KMS-11 (cell line): ENCODE results near the gene CALHM1.
"Not testable (repeated sequence)": the region's sequence is repeated elsewhere in the genome, so short reads cannot be mapped to it uniquely, and the experiment has no call there.

Source experiments
- H2AFZ ChIP-seq: fragments of 200-600 bp; sonication (generic); 2 replicates; pipeline ENCODE4 v1.6.1; 2016; ENCODE audit warnings: antibody characterized with exemption, mixed run types, low read depth
- H3K27ac ChIP-seq: fragments of 200-600 bp; sonication (generic); 2 replicates; pipeline ENCODE4 v1.6.1; 2016; ENCODE audit warnings: mild to moderate bottlenecking, mixed run types
- H3K27me3 ChIP-seq: fragments of 200-600 bp; sonication (generic); 2 replicates; pipeline ENCODE4 v1.6.1; 2017; ENCODE audit warnings: mild to moderate bottlenecking, low read depth, mixed run types, moderate library complexity; ENCODE audit not compliant: insufficient read depth
- H3K36me3 ChIP-seq: fragments of 200-600 bp; sonication (generic); 2 replicates; pipeline ENCODE4 v1.6.1; 2017; ENCODE audit warnings: mild to moderate bottlenecking, mixed run types; ENCODE audit not compliant: insufficient read depth
- H3K4me1 ChIP-seq: fragments of 200-600 bp; sonication (generic); 2 replicates; pipeline ENCODE4 v1.6.1; 2016; ENCODE audit warnings: mild to moderate bottlenecking, low read depth, mixed run types; ENCODE audit not compliant: poor library complexity, severe bottlenecking
- H3K4me2 ChIP-seq: fragments of 200-600 bp; sonication (generic); 2 replicates; pipeline ENCODE4 v1.7.0; 2016; ENCODE audit warnings: mild to moderate bottlenecking, mixed run types
- H3K4me3 ChIP-seq: fragments of 200-600 bp; sonication (generic); IDR thresholded peaks from 2 replicates; pipeline ENCODE4 v1.6.1; 2017; ENCODE audit warnings: low read depth, low read length, mixed read lengths; ENCODE audit not compliant: insufficient read depth
- H3K79me2 ChIP-seq: fragments of 200-600 bp; sonication (generic); 2 replicates; pipeline ENCODE4 v1.6.1; 2016; ENCODE audit warnings: low read depth, mixed run types; ENCODE audit not compliant: insufficient read depth
- H3K9ac ChIP-seq: fragments of 200-600 bp; sonication (generic); 2 replicates; pipeline ENCODE4 v1.6.1; 2016; ENCODE audit warnings: mild to moderate bottlenecking, mixed run types
- H4K20me1 ChIP-seq: fragments of 200-600 bp; sonication (generic); 2 replicates; pipeline ENCODE4 v1.6.1; 2016; ENCODE audit warnings: mild to moderate bottlenecking, mixed run types; ENCODE audit not compliant: insufficient read depth
- CTCF ChIP-seq: fragments of 200-600 bp; sonication (generic); conservative IDR thresholded peaks from 2 replicates; pipeline ENCODE4 v1.6.1; 2017; ENCODE audit warnings: low read depth, mild to moderate bottlenecking, antibody characterized with exemption, low read length, moderate library complexity, mixed read lengths

CALHM1 gene

DNA sequence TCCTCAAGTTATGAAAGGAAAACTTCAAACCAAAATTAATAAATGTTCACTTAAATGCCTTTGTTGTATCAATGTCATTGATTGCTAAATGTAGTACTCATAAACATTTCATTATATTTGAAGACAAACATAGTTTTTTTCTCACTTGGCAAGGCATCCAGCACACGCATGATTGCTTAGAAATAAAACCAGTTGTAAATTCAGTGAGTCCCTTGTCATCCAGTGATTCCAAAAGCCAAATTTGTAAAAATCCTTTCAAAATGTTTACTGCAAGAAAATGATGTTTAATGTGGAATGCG lies 28.7 kb upstream of the CALHM1 start:
- Histone ChIP-seq H2AFZ (no peak overlapping the region), H3K4me2 (no peak overlapping the region), H3K27me3 (no peaks in the 10 kb centered on the region), H3K9ac (no peak overlapping the region), H3K4me3 (no peak overlapping the region), H3K27ac (no peak overlapping the region), H3K4me1 (peaks cover 45% of the 10 kb centered on the region), H3K36me3 (no peaks in the 10 kb centered on the region), H4K20me1 (no peaks in the 10 kb centered on the region), H3K79me2 (no peaks in the 10 kb centered on the region)
- no peak for TF ChIP-seq CTCF

DNA sequence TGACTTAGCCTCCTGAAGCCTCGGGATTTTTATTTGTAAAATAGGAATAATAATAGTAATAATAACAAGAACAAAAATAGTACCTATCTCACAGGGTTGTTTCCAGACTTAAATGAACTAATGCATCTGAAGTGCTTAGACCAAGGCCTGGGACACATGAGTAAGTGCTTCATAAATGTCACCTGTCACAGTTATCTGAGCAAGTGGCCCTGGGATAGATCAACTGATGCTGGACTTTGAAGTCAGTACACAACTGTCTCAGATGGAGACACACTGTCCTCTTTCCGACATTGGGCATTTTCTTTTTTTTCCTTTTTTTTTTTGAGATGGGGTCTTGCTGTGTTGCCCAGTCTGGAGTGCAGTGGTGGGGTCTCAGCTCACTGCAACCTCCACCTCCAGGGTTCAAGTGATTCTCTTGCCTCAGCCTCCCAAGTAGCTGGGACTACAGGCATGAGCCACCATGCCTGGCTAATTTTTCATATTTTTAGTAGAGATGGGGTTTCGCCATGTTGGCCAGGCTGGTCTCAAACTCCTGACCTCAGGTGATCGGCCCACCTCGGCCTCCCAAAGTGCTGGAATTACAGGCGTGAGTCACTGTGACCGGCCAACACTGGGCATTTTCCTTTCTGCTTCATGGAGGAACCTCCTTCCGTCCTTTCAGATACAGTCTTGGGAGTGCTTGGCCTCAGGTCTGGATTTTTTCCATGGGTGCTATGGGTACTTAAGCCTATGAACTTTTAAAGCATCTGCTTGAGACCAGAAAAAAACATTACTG lies 28.1 kb upstream of the CALHM1 start:
- H3K36me3 ChIP-seq, H2AFZ ChIP-seq, H3K79me2 ChIP-seq, H3K4me3 ChIP-seq, H4K20me1 ChIP-seq, H3K27me3 ChIP-seq, H3K9ac ChIP-seq, H3K27ac ChIP-seq, H3K4me2 ChIP-seq: not testable (repeated sequence)
- H3K4me1 ChIP-seq = peaks cover 46% of the 10 kb centered on the region

DNA sequence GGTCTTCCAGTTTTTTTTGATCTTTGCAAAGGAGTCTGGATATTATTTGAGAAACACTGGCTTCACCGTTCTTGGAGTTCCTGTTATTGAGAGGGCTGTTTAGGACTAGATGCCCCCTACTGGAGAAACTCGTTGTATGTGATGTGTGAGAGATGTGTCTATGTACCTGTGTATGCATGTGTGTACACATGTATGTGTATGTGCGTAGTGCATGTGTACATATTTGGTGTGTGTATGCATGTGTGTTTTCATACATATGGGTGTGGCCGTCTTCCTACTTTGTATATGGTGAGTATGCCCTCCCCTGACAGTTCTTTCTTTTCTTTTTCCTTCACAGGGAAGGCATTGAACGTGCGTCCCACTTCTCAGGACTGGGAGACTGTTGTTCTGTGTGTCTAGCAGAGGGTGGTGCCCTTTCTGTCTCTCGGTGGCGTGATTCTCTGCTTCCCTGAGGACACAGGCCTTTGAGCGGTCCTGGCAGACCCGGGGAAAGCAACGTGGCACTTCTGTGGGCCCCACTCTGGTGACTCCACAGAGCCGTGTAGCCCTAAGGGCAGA lies 23.4 kb upstream of the CALHM1 start:
- peak; percentile 73 for TF ChIP-seq CTCF
- no peak overlapping the region for H3K4me2 ChIP-seq
- peaks cover 32% of the 10 kb centered on the region for H3K4me1 ChIP-seq
- H3K27me3 ChIP-seq = no peaks in the 10 kb centered on the region
- H3K4me3 ChIP-seq = no peak overlapping the region
- no peaks in the 10 kb centered on the region for H4K20me1 ChIP-seq
- no peak overlapping the region for H3K9ac ChIP-seq
- no peak overlapping the region for H2AFZ ChIP-seq
- no peak overlapping the region for H3K27ac ChIP-seq
- H3K79me2 ChIP-seq = no peaks in the 10 kb centered on the region
- H3K36me3 ChIP-seq = no peaks in the 10 kb centered on the region

- no peaks in the 10 kb centered on the region for H3K36me3 ChIP-seq
- H3K79me2 ChIP-seq = no peaks in the 10 kb centered on the region
- no peak overlapping the region for H3K27ac ChIP-seq
- no peak overlapping the region for H2AFZ ChIP-seq
- no peak overlapping the region for H3K9ac ChIP-seq
- no peak overlapping the region for H3K4me2 ChIP-seq
- H4K20me1 ChIP-seq = no peaks in the 10 kb centered on the region
- H3K4me1 ChIP-seq = peaks cover 38% of the 10 kb centered on the region
- H3K4me3 ChIP-seq = no peak overlapping the region
- no peak for TF ChIP-seq CTCF
- H3K27me3 ChIP-seq = no peaks in the 10 kb centered on the region
Measured at GRCh38 chr10:103480521-103480920, 21.8 kb upstream of the CALHM1 start.

DNA sequence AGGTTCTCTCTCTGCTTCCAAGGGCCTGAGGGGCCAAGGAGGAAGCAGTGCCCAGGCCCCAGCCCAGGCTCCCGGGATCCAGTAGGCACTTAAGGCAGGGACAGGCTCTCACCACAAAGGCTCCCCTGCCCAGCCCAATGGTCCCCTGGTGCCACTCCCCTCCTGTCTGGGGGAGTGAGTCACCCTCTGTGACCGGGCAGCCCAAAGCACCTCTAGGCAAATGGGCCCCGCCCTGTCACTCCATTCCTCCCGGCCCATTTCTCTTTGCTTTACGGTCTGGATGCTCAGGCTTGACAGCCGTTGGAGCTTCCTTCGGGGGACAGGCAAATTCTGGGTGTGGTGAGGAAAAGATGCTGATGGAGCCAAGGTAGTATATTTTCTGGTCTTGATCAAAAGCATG lies 20.4 kb upstream of the CALHM1 start, which contains the start of gene CALHM3:
Gene CALHM3, minus strand, starts transcription at position 106 of the 400 bp plus-strand sequence. CDS start 208 bp downstream, outside the sequence.
- Histone ChIP-seq H3K36me3 (no peaks in the 10 kb centered on the region), H3K4me3 (no peak within 1 kb of the TSS), H2AFZ (no peak within 1 kb of the TSS), H3K27me3 (no peaks in the 10 kb centered on the region), H3K9ac (no peak within 1 kb of the TSS), H3K4me2 (no peak within 1 kb of the TSS), H3K27ac (no peak within 1 kb of the TSS), H4K20me1 (no peaks in the 10 kb centered on the region), H3K4me1 (peaks cover 28% of the 10 kb centered on the region), H3K79me2 (no peaks in the 10 kb centered on the region)
- TF ChIP-seq CTCF = no peak
